ENCODE results near the gene BLOC1S2.
"Not testable (repeated sequence)": the region's sequence is repeated elsewhere in the genome, so short reads cannot be mapped to it uniquely, and the experiment has no call there.

BLOC1S2 gene

GRCh38 chr10:100311298-100311697 is 24.8 kb upstream of the BLOC1S2 start:
- in situ Hi-C loops (cut with HindIII; ENCODE audit: low sequenced_read_pairs) = no loop called here
- no peak overlapping the region for H3K4me3 ChIP-seq (ENCODE audit: low read depth, low read length)
- no peak for TF ChIP-seq CTCF (IDR thresholded peaks at IDR 0.05; ENCODE audit: low read depth, low read length)
- DNase-seq (ENCODE audit: low read depth, low spot score) = no peak

GRCh38 chr10:100307684-100308083 is 21.2 kb upstream of the BLOC1S2 start:
- in situ Hi-C loops (cut with HindIII; ENCODE audit: low sequenced_read_pairs) = no loop called here
- DNase-seq (ENCODE audit: low read depth, low spot score) = no peak
- TF ChIP-seq CTCF (IDR thresholded peaks at IDR 0.05; ENCODE audit: low read depth, low read length) = no peak
- no peak overlapping the region for H3K4me3 ChIP-seq (ENCODE audit: low read depth, low read length)

- no peak overlapping the region for H3K4me3 ChIP-seq (ENCODE audit: low read depth, low read length)
- in situ Hi-C loops (cut with HindIII; ENCODE audit: low sequenced_read_pairs) = no loop called here
- no peak for DNase-seq (ENCODE audit: low read depth, low spot score)
- TF ChIP-seq CTCF (IDR thresholded peaks at IDR 0.05; ENCODE audit: low read depth, low read length) = no peak
These were observed 20.4 kb upstream of the BLOC1S2 start for GRCh38 chr10:100306861-100307260.

- in situ Hi-C loops (cut with HindIII; ENCODE audit: low sequenced_read_pairs) = no loop called here
- H3K4me3 ChIP-seq (ENCODE audit: low read depth, low read length) = no peak overlapping the region
These were observed 17.9 kb upstream of the BLOC1S2 start for GRCh38 chr10:100304414-100304813.

GRCh38 chr10:100303724-100304319 is 17.3 kb upstream of the BLOC1S2 start:
- in situ Hi-C loops (cut with HindIII; ENCODE audit: low sequenced_read_pairs) = no loop called here
- peak; percentile 35 for DNase-seq (ENCODE audit: low read depth, low spot score)
- TF ChIP-seq CTCF (IDR thresholded peaks at IDR 0.05; ENCODE audit: low read depth, low read length) = peak; percentile 76
- H3K4me3 ChIP-seq (ENCODE audit: low read depth, low read length) = no peak overlapping the region

More at GRCh38 chr10:100304414-100304813, 17.9 kb upstream of the BLOC1S2 start:
- TF ChIP-seq CTCF (IDR thresholded peaks at IDR 0.05; ENCODE audit: low read depth, low read length) = no peak
- DNase-seq (ENCODE audit: low read depth, low spot score) = no peak

- in situ Hi-C loops (cut with HindIII; ENCODE audit: low sequenced_read_pairs); H3K4me3 ChIP-seq (ENCODE audit: low read depth, low read length); DNase-seq (ENCODE audit: low read depth, low spot score): not testable (repeated sequence)
These were observed 14.6 kb upstream of the BLOC1S2 start for GRCh38 chr10:100301123-100301522.

GRCh38 chr10:100297242-100297641 is 10.8 kb upstream of the BLOC1S2 start:
- no peak overlapping the region for H3K4me3 ChIP-seq (ENCODE audit: low read depth, low read length)
- in situ Hi-C loops (cut with HindIII; ENCODE audit: low sequenced_read_pairs) = no loop called here
- no peak for DNase-seq (ENCODE audit: low read depth, low spot score)

More at GRCh38 chr10:100297242-100297641, 10.8 kb upstream of the BLOC1S2 start:
- TF ChIP-seq CTCF (IDR thresholded peaks at IDR 0.05; ENCODE audit: low read depth, low read length) = no peak

Measured in astrocyte of the spinal cord (primary cell).